ENCODE results near the gene METAP1D.

DNA sequence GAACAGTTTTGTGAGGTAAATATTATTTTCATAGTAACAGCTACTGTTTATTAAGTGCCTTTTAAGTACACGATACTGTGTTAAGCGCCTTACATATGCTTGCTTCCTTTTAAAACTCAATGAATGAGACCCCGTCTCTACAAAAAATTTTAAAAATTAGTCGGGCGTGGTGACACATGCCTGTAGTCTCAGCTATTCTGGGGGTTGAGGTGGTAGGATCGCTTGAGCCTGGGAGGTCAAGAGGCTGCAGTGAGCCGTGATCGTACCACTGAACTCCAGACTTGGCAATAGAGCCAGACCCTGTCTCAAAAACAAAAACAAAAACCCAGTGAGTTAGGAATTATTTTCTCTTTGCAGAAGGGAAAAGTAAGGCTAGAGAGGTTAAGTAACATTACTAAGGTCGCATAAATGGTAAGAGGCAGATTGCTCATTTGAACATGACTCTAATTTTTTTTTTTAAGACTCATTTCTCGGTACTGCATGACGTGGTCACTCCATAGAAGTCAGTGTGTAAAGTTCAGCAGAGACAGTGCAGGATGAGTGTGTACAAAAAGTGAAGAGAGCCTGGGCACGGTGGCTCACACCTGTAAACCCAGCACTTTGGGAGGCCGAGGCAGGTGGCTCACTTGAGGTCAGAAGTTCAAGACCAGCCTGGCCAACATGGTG lies 1.1 kb downstream of the METAP1D start:
- TF ChIP-seq, protein P1, sequence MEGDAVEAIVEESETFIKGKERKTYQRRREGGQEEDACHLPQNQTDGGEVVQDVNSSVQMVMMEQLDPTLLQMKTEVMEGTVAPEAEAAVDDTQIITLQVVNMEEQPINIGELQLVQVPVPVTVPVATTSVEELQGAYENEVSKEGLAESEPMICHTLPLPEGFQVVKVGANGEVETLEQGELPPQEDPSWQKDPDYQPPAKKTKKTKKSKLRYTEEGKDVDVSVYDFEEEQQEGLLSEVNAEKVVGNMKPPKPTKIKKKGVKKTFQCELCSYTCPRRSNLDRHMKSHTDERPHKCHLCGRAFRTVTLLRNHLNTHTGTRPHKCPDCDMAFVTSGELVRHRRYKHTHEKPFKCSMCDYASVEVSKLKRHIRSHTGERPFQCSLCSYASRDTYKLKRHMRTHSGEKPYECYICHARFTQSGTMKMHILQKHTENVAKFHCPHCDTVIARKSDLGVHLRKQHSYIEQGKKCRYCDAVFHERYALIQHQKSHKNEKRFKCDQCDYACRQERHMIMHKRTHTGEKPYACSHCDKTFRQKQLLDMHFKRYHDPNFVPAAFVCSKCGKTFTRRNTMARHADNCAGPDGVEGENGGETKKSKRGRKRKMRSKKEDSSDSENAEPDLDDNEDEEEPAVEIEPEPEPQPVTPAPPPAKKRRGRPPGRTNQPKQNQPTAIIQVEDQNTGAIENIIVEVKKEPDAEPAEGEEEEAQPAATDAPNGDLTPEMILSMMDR (IDR thresholded peaks at IDR 0.05): no peak
- TF ChIP-seq POLR2A (IDR thresholded peaks at IDR 0.05) (no peak), POLR2AphosphoS5 (IDR thresholded peaks at IDR 0.05) (no peak)
